Mesendoderm (in vitro differentiated cells): ENCODE results near the gene STK4.
"Not testable (repeated sequence)": the region's sequence is repeated elsewhere in the genome, so short reads cannot be mapped to it uniquely, and the experiment has no call there.

Experiments
- DNase-seq: peaks from one replicate; pipeline ENCODE4 v3.0.0; 2013
- H2AK5ac ChIP-seq: 2 replicates; pipeline ENCODE4 v1.6.1; 2013; ENCODE audit warnings: low read length, inconsistent platforms
- H2BK120ac ChIP-seq: 2 replicates; pipeline ENCODE4 v1.6.1; 2013; ENCODE audit warnings: low read depth, mild to moderate bottlenecking, low read length, moderate library complexity, mixed read lengths
- H2BK15ac ChIP-seq: replicated peaks from 2 replicates; pipeline ENCODE4 v1.6.1; 2013; ENCODE audit warnings: low read depth, mild to moderate bottlenecking, moderate library complexity
- H2BK5ac ChIP-seq: 2 replicates; pipeline ENCODE4 v1.6.1; 2013; ENCODE audit warnings: low read length, inconsistent platforms
- H3K18ac ChIP-seq: 2 replicates; pipeline ENCODE4 v1.6.1; 2013; ENCODE audit warnings: mild to moderate bottlenecking, low read length, mixed read lengths
- H3K23ac ChIP-seq: one replicate; pipeline ENCODE4 v1.6.1; 2013; ENCODE audit warnings: low read length
- H3K27ac ChIP-seq: 2 replicates; pipeline ENCODE4 v1.5.1; 2013; ENCODE audit warnings: low read depth, mild to moderate bottlenecking, inconsistent platforms, low read length, moderate library complexity
- H3K27me3 ChIP-seq: 2 replicates; pipeline ENCODE4 v1.6.1; 2013; ENCODE audit warnings: low read length, control low read depth, mild to moderate bottlenecking, inconsistent platforms; ENCODE audit not compliant: insufficient read depth, poor library complexity
- H3K36me3 ChIP-seq: 2 replicates; pipeline ENCODE4 v1.6.1; 2013; ENCODE audit warnings: low read length, inconsistent platforms; ENCODE audit not compliant: control insufficient read depth, insufficient read depth
- H3K4ac ChIP-seq: one replicate; pipeline ENCODE4 v1.6.1; 2013; ENCODE audit warnings: low read depth, mild to moderate bottlenecking, low read length, moderate library complexity
- H3K4me1 ChIP-seq: 2 replicates; pipeline ENCODE4 v1.6.1; 2013; ENCODE audit warnings: low read depth, low read length, inconsistent platforms; ENCODE audit not compliant: control insufficient read depth
- H3K4me2 ChIP-seq: 2 replicates; pipeline ENCODE4 v1.6.1; 2013; ENCODE audit warnings: low read length
- H3K4me3 ChIP-seq: 2 replicates; pipeline ENCODE4 v1.5.1; 2013; ENCODE audit warnings: mild to moderate bottlenecking, low read length
- H3K56ac ChIP-seq: one replicate; pipeline ENCODE4 v1.6.1; 2013; ENCODE audit warnings: low read length
- H3K79me1 ChIP-seq: 2 replicates; pipeline ENCODE4 v1.6.1; 2013; ENCODE audit warnings: low read length, inconsistent platforms
- H3K79me2 ChIP-seq: 2 replicates; pipeline ENCODE4 v1.6.1; 2013; ENCODE audit warnings: mild to moderate bottlenecking, low read length; ENCODE audit not compliant: control insufficient read depth, insufficient read depth
- H3K9ac ChIP-seq: 2 replicates; pipeline ENCODE4 v1.6.1; 2013; ENCODE audit warnings: low read length, inconsistent platforms
- H4K5ac ChIP-seq: one replicate; pipeline ENCODE4 v1.6.1; 2013; ENCODE audit warnings: low read length
- H4K8ac ChIP-seq: one replicate; pipeline ENCODE4 v1.6.1; 2013; ENCODE audit warnings: low read depth, mild to moderate bottlenecking, control low read depth, low read length, moderate library complexity
- WGBS: extraction: QIAGEN DNeasy Blood & Tissue Kit; methylation state at CpG from one replicate; pipeline ENCODE4 v1.1.7; 2013; ENCODE audit warnings: low lambda C conversion rate, missing lambda C conversion rate; ENCODE audit not compliant: insufficient coverage; ENCODE audit errors: extremely low coverage; 5-methylcytosine and 5-hydroxymethylcytosine counted together

The STK4 gene

GRCh38 chr20:45023140-45023539 is 56.8 kb downstream of the STK4 start:
- not testable (repeated sequence) for H3K27me3 ChIP-seq, H3K79me1 ChIP-seq, H3K9ac ChIP-seq, H3K36me3 ChIP-seq, H3K27ac ChIP-seq, H4K5ac ChIP-seq, H2BK5ac ChIP-seq, H3K4me2 ChIP-seq, DNase-seq, H3K79me2 ChIP-seq, H3K18ac ChIP-seq, H4K8ac ChIP-seq, H2AK5ac ChIP-seq, H3K23ac ChIP-seq, H3K4me1 ChIP-seq, H2BK15ac ChIP-seq, H3K4me3 ChIP-seq, H2BK120ac ChIP-seq, H3K4ac ChIP-seq, H3K56ac ChIP-seq
- WGBS, result no CpG with 5 or more reads among the region's 2 CpGs

- Histone ChIP-seq H2AK5ac (no peak overlapping the region), H3K79me2 (no peaks in the 10 kb centered on the region), H2BK120ac (no peak overlapping the region), H2BK5ac (no peak overlapping the region), H3K79me1 (no peaks in the 10 kb centered on the region), H3K36me3 (peaks cover 3% of the 10 kb centered on the region), H3K27ac (no peak overlapping the region), H2BK15ac (no peak overlapping the region), H3K9ac (no peak overlapping the region), H3K4me3 (no peak overlapping the region), H3K18ac (no peak overlapping the region), H3K56ac (no peak overlapping the region), H4K8ac (no peak overlapping the region), H3K4ac (no peak overlapping the region), H3K23ac (no peak overlapping the region), H3K4me1 (no peaks in the 10 kb centered on the region), H3K27me3 (no peaks in the 10 kb centered on the region), H4K5ac (no peak overlapping the region), H3K4me2 (no peak overlapping the region)
- no peak for DNase-seq
- no CpG with 5 or more reads among the region's 6 CpGs for WGBS
Measured at GRCh38 chr20:45028424-45029136, 62.3 kb downstream of the STK4 start.

GRCh38 chr20:45029884-45030283 is 63.6 kb downstream of the STK4 start:
- H3K18ac ChIP-seq, result no peak overlapping the region
- H3K27ac ChIP-seq, result no peak overlapping the region
- no peak for DNase-seq
- no peak overlapping the region for H3K4me3 ChIP-seq
- H3K27me3 ChIP-seq, result no peaks in the 10 kb centered on the region
- no peaks in the 10 kb centered on the region for H3K79me1 ChIP-seq
- H2BK5ac ChIP-seq, result no peak overlapping the region
- no peaks in the 10 kb centered on the region for H3K4me1 ChIP-seq
- peaks cover 2% of the 10 kb centered on the region for H3K36me3 ChIP-seq
- no peaks in the 10 kb centered on the region for H3K79me2 ChIP-seq
- no peak overlapping the region for H2BK15ac ChIP-seq
- H2BK120ac ChIP-seq, result no peak overlapping the region
- H3K23ac ChIP-seq, result no peak overlapping the region
- no peak overlapping the region for H3K9ac ChIP-seq
- H2AK5ac ChIP-seq, result no peak overlapping the region
- no peak overlapping the region for H3K4me2 ChIP-seq
- no peak overlapping the region for H4K8ac ChIP-seq
- no peak overlapping the region for H4K5ac ChIP-seq
- H3K56ac ChIP-seq, result no peak overlapping the region
- no CpG with 5 or more reads among the region's 3 CpGs for WGBS
- H3K4ac ChIP-seq, result no peak overlapping the region

GRCh38 chr20:45032276-45032675 is 66.0 kb downstream of the STK4 start:
- H4K8ac ChIP-seq, result no peak overlapping the region
- no peak overlapping the region for H2BK120ac ChIP-seq
- no peak overlapping the region for H2BK5ac ChIP-seq
- H3K36me3 ChIP-seq, result no peaks in the 10 kb centered on the region
- H3K4me2 ChIP-seq, result no peak overlapping the region
- no peak overlapping the region for H3K4ac ChIP-seq
- H3K27me3 ChIP-seq, result no peaks in the 10 kb centered on the region
- H3K27ac ChIP-seq, result no peak overlapping the region
- peaks cover 1% of the 10 kb centered on the region for H3K79me1 ChIP-seq
- H3K56ac ChIP-seq, result no peak overlapping the region
- H3K18ac ChIP-seq, result no peak overlapping the region
- no peak for DNase-seq
- H3K9ac ChIP-seq, result no peak overlapping the region
- no peak overlapping the region for H4K5ac ChIP-seq
- H2AK5ac ChIP-seq, result no peak overlapping the region
- H2BK15ac ChIP-seq, result no peak overlapping the region
- peaks cover 2% of the 10 kb centered on the region for H3K4me1 ChIP-seq
- WGBS, result no CpG with 5 or more reads among the region's 2 CpGs
- H3K23ac ChIP-seq, result no peak overlapping the region
- no peaks in the 10 kb centered on the region for H3K79me2 ChIP-seq
- no peak overlapping the region for H3K4me3 ChIP-seq

GRCh38 chr20:45032781-45033180 is 66.5 kb downstream of the STK4 start:
- Histone ChIP-seq H3K4me2 (no peak overlapping the region), H2BK15ac (no peak overlapping the region)
- WGBS, result no CpG with 5 or more reads among the region's 3 CpGs

GRCh38 chr20:45034436-45034835 is 68.1 kb downstream of the STK4 start:
- H3K27ac ChIP-seq, result no peak overlapping the region
- H3K9ac ChIP-seq, result no peak overlapping the region

More at GRCh38 chr20:45032781-45033180, 66.5 kb downstream of the STK4 start:
- Histone ChIP-seq H2BK120ac (no peak overlapping the region), H3K36me3 (no peaks in the 10 kb centered on the region), H3K4me1 (peaks cover 2% of the 10 kb centered on the region), H3K27ac (no peak overlapping the region), H3K79me2 (no peaks in the 10 kb centered on the region), H3K27me3 (no peaks in the 10 kb centered on the region), H3K9ac (no peak overlapping the region), H3K18ac (no peak overlapping the region), H4K8ac (no peak overlapping the region), H4K5ac (no peak overlapping the region), H2BK5ac (no peak overlapping the region), H2AK5ac (no peak overlapping the region), H3K4me3 (no peak overlapping the region), H3K56ac (no peak overlapping the region), H3K79me1 (peaks cover 1% of the 10 kb centered on the region), H3K4ac (no peak overlapping the region), H3K23ac (no peak overlapping the region)
- DNase-seq, result no peak

More at GRCh38 chr20:45034436-45034835, 68.1 kb downstream of the STK4 start:
- Histone ChIP-seq H3K56ac (no peak overlapping the region), H3K18ac (no peak overlapping the region), H2BK15ac (no peak overlapping the region), H3K79me1 (peaks cover 1% of the 10 kb centered on the region), H2BK120ac (no peak overlapping the region), H3K4ac (no peak overlapping the region), H3K4me2 (no peak overlapping the region), H3K36me3 (no peaks in the 10 kb centered on the region), H4K5ac (no peak overlapping the region), H2AK5ac (no peak overlapping the region), H4K8ac (no peak overlapping the region), H2BK5ac (no peak overlapping the region), H3K79me2 (no peaks in the 10 kb centered on the region), H3K4me3 (no peak overlapping the region), H3K4me1 (peaks cover 2% of the 10 kb centered on the region), H3K23ac (no peak overlapping the region), H3K27me3 (no peaks in the 10 kb centered on the region)
- no peak for DNase-seq
- no CpG with 5 or more reads among the region's 1 CpG for WGBS
